H1 (cell line): Measurements from ENCODE around the gene TNIP1. TPM values are rescaled to one million over a fixed set of nuclear protein-coding genes. Genes with fewer than 3 reads are reported as not detected.
A peak's percentile ranks its signal among the peaks of the same experiment; 100 is the strongest.

Source experiments
- CTCF ChIA-PET: fragments of 300-600 bp; sonication (Branson Sonifier 250); formaldehyde crosslinking; loops from one replicate; lab custom pipeline; 2021; ENCODE audit not compliant: partially characterized antibody; lab: Charles Lee
- POLR2A ChIA-PET: fragments of 300-600 bp; sonication (Branson Sonifier 250); formaldehyde crosslinking; loops from one replicate; lab custom pipeline; 2021; ENCODE audit warnings: inconsistent platforms; ENCODE audit not compliant: partially characterized antibody; lab: Charles Lee
- DNase-seq, 2 experiments: peaks; one replicate each; pipeline versions ENCODE4 v3.0.0 to v3.0.0-alpha.2; 2010 to 2022; ENCODE audit warnings: low spot score in 2 of 2, low read depth in 1 of 2, mixed read lengths in 1 of 2
- FAIRE-seq: peaks from 2 replicates; lab custom pipeline; 2011; peaks lifted over from hg19 to GRCh38; lab: Jason Lieb, UNC
- H2AFZ ChIP-seq: 2 replicates; pipeline ENCODE4 v1.8.1; 2012; ENCODE audit warnings: low read length, inconsistent platforms
- H2AK5ac ChIP-seq: 2 replicates; pipeline ENCODE4 v1.6.1; 2013; ENCODE audit warnings: low read depth, low read length
- H2BK120ac ChIP-seq: replicated peaks from 2 replicates; pipeline ENCODE3; 2013; ENCODE audit warnings: low read depth, low read length, inconsistent platforms
- H2BK12ac ChIP-seq: 2 replicates; pipeline ENCODE4 v1.6.1; 2013; ENCODE audit warnings: low read depth, low read length
- H2BK15ac ChIP-seq: 2 replicates; pipeline ENCODE4 v1.6.1; 2013; ENCODE audit warnings: low read length
- H2BK20ac ChIP-seq: 2 replicates; pipeline ENCODE4 v1.6.1; 2013; ENCODE audit warnings: low read length
- H2BK5ac ChIP-seq: 2 replicates; pipeline ENCODE4 v1.6.1; 2013; ENCODE audit warnings: low read depth, low read length
- H3K14ac ChIP-seq: 2 replicates; pipeline ENCODE4 v1.6.1; 2013; ENCODE audit warnings: inconsistent platforms; ENCODE audit not compliant: insufficient read length
- H3K18ac ChIP-seq: 2 replicates; pipeline ENCODE4 v1.6.1; 2013; ENCODE audit warnings: low read length; ENCODE audit errors: extremely low read depth
- H3K23ac ChIP-seq: 2 replicates; pipeline ENCODE4 v1.6.1; 2013; ENCODE audit warnings: inconsistent platforms; ENCODE audit not compliant: insufficient read length
- H3K23me2 ChIP-seq: 2 replicates; pipeline ENCODE4 v1.6.1; 2013; ENCODE audit warnings: low read depth, low read length
- H3K27ac ChIP-seq: 2 replicates; pipeline ENCODE4 v1.6.1; 2011; ENCODE audit warnings: low read depth, low read length, inconsistent platforms
- H3K27me3 ChIP-seq, 4 experiments: replicated peaks in 1 of 4; 1 replicate in 1 of 4; 2 replicates in 3 of 4; pipeline versions ENCODE4 v1.6.1 to v1.8.1; 2011 to 2013; ENCODE audit warnings: low read length in 3 of 4, mild to moderate bottlenecking in 3 of 4, inconsistent platforms in 2 of 4, mixed read lengths in 2 of 4, moderate library complexity in 1 of 4; ENCODE audit not compliant: control insufficient read depth in 3 of 4, insufficient read depth in 3 of 4; ENCODE audit errors: extremely low read depth in 1 of 4
- H3K36me3 ChIP-seq, 4 experiments: 2 replicates each; pipeline versions ENCODE4 v1.6.1 to v1.8.1; 2011 to 2013; ENCODE audit warnings: mild to moderate bottlenecking in 4 of 4, low read length in 3 of 4, moderate library complexity in 2 of 4, control low read depth in 1 of 4, inconsistent platforms in 1 of 4; ENCODE audit not compliant: insufficient read depth in 4 of 4, control insufficient read depth in 2 of 4
- H3K4ac ChIP-seq: replicated peaks from 2 replicates; pipeline ENCODE3; 2013; ENCODE audit warnings: low read length, low read depth, mixed read lengths, inconsistent platforms; ENCODE audit not compliant: insufficient read length
- H3K4me1 ChIP-seq, 4 experiments: replicated peaks in 1 of 4; 1 replicate in 1 of 4; 2 replicates in 3 of 4; pipeline versions ENCODE4 v1.6.1 to v1.8.1; 2011 to 2013; ENCODE audit warnings: low read length in 3 of 4, inconsistent platforms in 2 of 4, mixed read lengths in 1 of 4; ENCODE audit not compliant: insufficient read depth in 4 of 4, control insufficient read depth in 3 of 4
- H3K4me2 ChIP-seq, 2 experiments: 2 replicates each; pipeline versions ENCODE4 v1.6.1 to v1.8.1; 2011 to 2013; ENCODE audit warnings: low read depth in 2 of 2, low read length in 2 of 2, control low read depth in 1 of 2, inconsistent platforms in 1 of 2, mild to moderate bottlenecking in 1 of 2; ENCODE audit not compliant: insufficient read depth in 1 of 2
- H3K4me3 ChIP-seq, 4 experiments: fragments of 200-600, 300-600 bp in 1 of 4; sonication (generic), shearing (Covaris generic), sonication (Bioruptor Twin) in 1 of 4; 2 replicates each; pipeline versions ENCODE4 v1.5.1 to v1.8.1; 2011 to 2016; ENCODE audit warnings: low read length in 4 of 4, low read depth in 3 of 4, control low read depth in 2 of 4, inconsistent platforms in 2 of 4, mild to moderate bottlenecking in 2 of 4, mixed read lengths in 1 of 4, moderate library complexity in 1 of 4; ENCODE audit not compliant: insufficient read depth in 2 of 4; ENCODE audit errors: extremely low read depth in 1 of 4
- H3K56ac ChIP-seq: replicated peaks from 2 replicates; pipeline ENCODE3; 2013; ENCODE audit warnings: low read depth, mild to moderate bottlenecking, mixed read lengths, low read length, inconsistent platforms; ENCODE audit not compliant: insufficient read length
- H3K79me1 ChIP-seq: 2 replicates; pipeline ENCODE4 v1.6.1; 2013; ENCODE audit warnings: low read depth, low read length, control low read depth
- H3K79me2 ChIP-seq, 2 experiments: 2 replicates each; pipeline versions ENCODE4 v1.6.1 to v1.8.1; 2012 to 2013; ENCODE audit warnings: low read length in 2 of 2, mild to moderate bottlenecking in 2 of 2, inconsistent platforms in 1 of 2; ENCODE audit not compliant: insufficient read depth in 2 of 2, control insufficient read depth in 1 of 2
- H3K9ac ChIP-seq, 4 experiments: replicated peaks in 1 of 4; 1 replicate in 1 of 4; 2 replicates in 3 of 4; pipeline versions ENCODE4 v1.6.1 to v1.8.1; 2011 to 2013; ENCODE audit warnings: low read depth in 3 of 4, low read length in 3 of 4, control low read depth in 2 of 4, mild to moderate bottlenecking in 2 of 4, moderate library complexity in 2 of 4, inconsistent platforms in 1 of 4; ENCODE audit errors: extremely low read depth in 1 of 4
- H3K9me3 ChIP-seq, 2 experiments: 2 replicates each; pipeline versions ENCODE4 v1.6.1 to v1.8.1; 2012 to 2013; ENCODE audit warnings: mild to moderate bottlenecking in 2 of 2, moderate library complexity in 2 of 2, control low read depth in 1 of 2, inconsistent platforms in 1 of 2, low read depth in 1 of 2, low read length in 1 of 2, mixed read lengths in 1 of 2; ENCODE audit not compliant: insufficient read depth in 2 of 2
- H4K20me1 ChIP-seq, 2 experiments: replicated peaks in 1 of 2; 2 replicates each; pipeline versions ENCODE3 to v1.8.1; 2011 to 2013; ENCODE audit warnings: inconsistent platforms in 2 of 2, low read length in 2 of 2, mild to moderate bottlenecking in 1 of 2; ENCODE audit not compliant: insufficient read depth in 2 of 2, control insufficient read depth in 1 of 2
- H4K5ac ChIP-seq: 2 replicates; pipeline ENCODE4 v1.6.1; 2013; ENCODE audit warnings: low read length, low read depth, mixed read lengths, inconsistent platforms; ENCODE audit not compliant: insufficient read length
- H4K8ac ChIP-seq: 2 replicates; pipeline ENCODE4 v1.8.0; 2013; ENCODE audit warnings: mild to moderate bottlenecking, moderate library complexity, low read length, inconsistent platforms; ENCODE audit not compliant: insufficient read depth; ENCODE audit errors: extremely low read depth
- H4K91ac ChIP-seq: replicated peaks from 2 replicates; pipeline ENCODE3; 2013; ENCODE audit warnings: low read length, mixed read lengths, inconsistent platforms; ENCODE audit not compliant: insufficient read length
- CBX8 ChIP-seq: fragments of 300-800, 300-1000 bp; sonication (generic); IDR thresholded peaks from 2 replicates; pipeline ENCODE4 v1.7.1; 2016; ENCODE audit warnings: low read depth, low read length, borderline replicate concordance
- CTCF ChIP-seq, 3 experiments: IDR thresholded peaks; 1 replicate in 2 of 3; 2 replicates in 1 of 3; pipeline versions ENCODE4 v1.5.1 to v1.6.1; 2011; ENCODE audit warnings: low read length in 3 of 3, mild to moderate bottlenecking in 3 of 3, inconsistent platforms in 2 of 3, low read depth in 1 of 3, moderate library complexity in 1 of 3; ENCODE audit not compliant: insufficient read depth in 1 of 3; ENCODE audit errors: control extremely low read depth in 1 of 3
- E2F6 ChIP-seq: IDR thresholded peaks from 2 replicates; pipeline ENCODE4 v1.6.1; 2012; ENCODE audit warnings: inconsistent platforms
- POLR2AphosphoS5 ChIP-seq: IDR thresholded peaks from 2 replicates; pipeline ENCODE4 v1.6.1; 2011; ENCODE audit warnings: low read depth, low read length
- WGBS, 2 experiments: shearing (Covaris generic) in 1 of 2; methylation state at CpG; one replicate each; pipeline versions ENCODE4 v1.1.6 to v1.1.7; 2013 to 2015; ENCODE audit warnings: low lambda C conversion rate in 2 of 2, mixed read lengths in 2 of 2, inconsistent platforms in 1 of 2, low coverage in 1 of 2, missing lambda C conversion rate in 1 of 2; ENCODE audit not compliant: insufficient replicate concordance in 2 of 2, insufficient coverage in 1 of 2, insufficient read length in 1 of 2; ENCODE audit errors: extremely low coverage in 1 of 2, missing lambda C conversion rate in 1 of 2; 5-methylcytosine and 5-hydroxymethylcytosine counted together
- polyA plus RNA-seq, 7 experiments: library from polyadenylated mRNA; depleted of rRNA in 3 of 7; stranded (reverse) in 5 of 7; unstranded in 2 of 7; fragments of >200 nt in 5 of 7; fragments of 200-250 nt in 2 of 7; gene quantifications; 1 replicate in 5 of 7; 2 replicates in 1 of 7; 4 replicates in 1 of 7; pipeline versions ENCODE4 v1.2.1 to v1.2.3, GENCODE V29; 2011 to 2013; ENCODE audit warnings: missing spikeins in 2 of 7, mixed read lengths in 2 of 7
- total RNA-seq: library from RNA; stranded (reverse); fragmentation: NEBNext Ultra II Directional; extraction: Animal tissue kit (Norgen Biotek cat#: 25700); gene quantifications from 2 replicates; pipeline ENCODE4 v1.2.1, GENCODE V29; 2021

TNIP1 gene
- total and polyA plus RNA-seq, 2 of the 8 experiments (the other 6 are each of a cell fraction or from before 2014, with no cell fraction given): 14.2 to 31.9 TPM

GRCh38 chr5:151030056-151030336 is 50.8 kb downstream of the TNIP1 start:
- no peak for DNase-seq
- Histone ChIP-seq H3K56ac (no peak overlapping the region), H4K20me1 (peaks cover 0 to 6% of the 10 kb centered on the region in 2 experiments), H3K14ac (no peak overlapping the region), H3K4me3 (no peak overlapping the region), H4K91ac (no peak overlapping the region), H3K79me2 (no peaks in the 10 kb centered on the region), H4K5ac (no peak overlapping the region), H2AK5ac (no peak overlapping the region), H3K79me1 (no peaks in the 10 kb centered on the region; the same call in 1 of the 2 replicates), H3K23me2 (no peaks in the 10 kb centered on the region), H3K27me3 (no peaks in the 10 kb centered on the region), H3K4me1 (no peaks in the 10 kb centered on the region), H3K18ac (no peak overlapping the region), H2BK12ac (no peak overlapping the region), H2AFZ (no peak overlapping the region), H3K9ac (no peak overlapping the region), H3K23ac (no peak overlapping the region), H3K27ac (no peak overlapping the region), H2BK20ac (no peak overlapping the region), H3K9me3 (no peaks in the 10 kb centered on the region), H2BK15ac (no peak overlapping the region), H4K8ac (no peak overlapping the region; the same call in 1 of the 2 replicates), H3K36me3 (peaks cover 0 to 7% (median 2%) of the 10 kb centered on the region in 4 experiments; a peak in 3 of 8 replicates), H3K4me2 (no peak overlapping the region), H2BK5ac (no peak overlapping the region), H2BK120ac (no peak overlapping the region), H3K4ac (no peak overlapping the region)
- TF ChIP-seq E2F6: no peak
- TF ChIP-seq POLR2AphosphoS5: no peak
- TF ChIP-seq CTCF (IDR thresholded peaks at IDR 0.05; ENCODE audit: control extremely low read depth in 1 of 3, insufficient read depth in 1 of 3, low read depth in 1 of 3, low read length in 3 of 3): peak in 2 of 3 experiments; percentile 3 to 38; a peak in 2 of 4 replicates
- no peak for TF ChIP-seq CBX8
- WGBS, 2 experiments: 91% methylated on average over 5 of the region's 5 CpGs; no CpG with 5 or more reads in 1 of the 2 experiments
- FAIRE-seq: no peak
- CTCF ChIA-PET: interaction anchor here (0.6 to 4.2 kb wide), 10 partner anchors 9 to 121 kb away, joined by 3 to 38 read pairs (median 3); no protein-coding TSS in a partner anchor
- POLR2A ChIA-PET: interaction anchor here (0.7 to 0.8 kb wide), 2 partner anchors 11 to 1558 kb away, joined by 3 to 4 read pairs; no protein-coding TSS in a partner anchor
